Esophagus muscularis mucosa (tissue), 4 donors: ENCODE results near the gene NRIP1. TPM values are rescaled to one million over a fixed set of nuclear protein-coding genes. Genes with fewer than 3 reads are reported as not detected.

Source experiments
- DNase-seq: peaks from one replicate; pipeline ENCODE4 v3.0.0-alpha.2; 2017; ENCODE audit errors: extremely low spot score
- H3K27ac ChIP-seq, 4 donors: fragments of 200-600 bp; sonication (generic); replicated peaks in 1 of 4; 1 replicate in 3 of 4; 2 replicates in 1 of 4; pipeline ENCODE4 v1.5.1; 2016 to 2019; ENCODE audit warnings: mild to moderate bottlenecking in 1 of 4
- H3K27me3 ChIP-seq, 4 donors: fragments of 200-600 bp; sonication (generic); one replicate each; pipeline versions ENCODE4 v1.5.1 to v1.6.0; 2016 to 2019
- H3K36me3 ChIP-seq, 4 donors: fragments of 200-600 bp; sonication (generic); one replicate each; pipeline ENCODE4 v1.5.1; 2016 to 2019
- H3K4me1 ChIP-seq, 4 donors: fragments of 200-600 bp; sonication (generic); one replicate each; pipeline ENCODE4 v1.5.1; 2016 to 2019
- H3K4me3 ChIP-seq, 4 donors: fragments of 200-600 bp; sonication (generic); 1 replicate in 2 of 4; 2 replicates in 2 of 4; pipeline ENCODE4 v1.5.1; 2016 to 2019; ENCODE audit warnings: mild to moderate bottlenecking in 4 of 4, moderate library complexity in 1 of 4
- H3K9me3 ChIP-seq, 4 donors: fragments of 200-600 bp; sonication (generic); 1 replicate in 3 of 4; 2 replicates in 1 of 4; pipeline ENCODE4 v1.5.1; 2016 to 2019
- EP300 ChIP-seq: sonication (generic); formaldehyde crosslinking; IDR thresholded peaks from one replicate; pipeline ENCODE4 v1.6.1; 2017; ENCODE audit warnings: antibody characterized with exemption
- POLR2A ChIP-seq: fragments of 450-650 bp; IDR thresholded peaks from one replicate; pipeline ENCODE4 v1.6.1; 2017; ENCODE audit warnings: antibody characterized with exemption, moderate library complexity, mild to moderate bottlenecking, low read depth
- POLR2AphosphoS5 ChIP-seq, 2 donors: sonication (generic); formaldehyde crosslinking; IDR thresholded peaks; one replicate each; pipeline ENCODE4 v1.6.1; 2017; ENCODE audit warnings: antibody characterized with exemption in 2 of 2
- WGBS: methylation state at CpG from one replicate; pipeline ENCODE4 v1.1.5; 2018; 5-methylcytosine and 5-hydroxymethylcytosine counted together
- intact Hi-C: fragments of 100-400 bp; cut with DNase I; formaldehyde crosslinking; loops from one replicate; pipeline ENCODE4 v1.15.1; 2023
- total RNA-seq, 4 donors: library from RNA; depleted of rRNA; stranded (reverse); fragments of >200 nt; gene quantifications; one replicate each; pipeline versions ENCODE4 v1.1.0 to v1.2.1, GENCODE V29; 2016
- TF ChIP-seq, protein P1 (sequence below), 3 experiments: fragments of 200-600 bp in 2 of 3; fragments of 450-650 bp in 1 of 3; sonication (generic) in 2 of 3; IDR thresholded peaks; one replicate each; pipeline ENCODE4 v1.5.1; 2017 to 2019; ENCODE audit warnings: antibody characterized with exemption in 3 of 3, mild to moderate bottlenecking in 2 of 3, moderate library complexity in 1 of 3

Gene NRIP1
- total RNA-seq, 4 donors from 2014 or later = 21.7 to 33.3 (median 28.5) TPM

DNA sequence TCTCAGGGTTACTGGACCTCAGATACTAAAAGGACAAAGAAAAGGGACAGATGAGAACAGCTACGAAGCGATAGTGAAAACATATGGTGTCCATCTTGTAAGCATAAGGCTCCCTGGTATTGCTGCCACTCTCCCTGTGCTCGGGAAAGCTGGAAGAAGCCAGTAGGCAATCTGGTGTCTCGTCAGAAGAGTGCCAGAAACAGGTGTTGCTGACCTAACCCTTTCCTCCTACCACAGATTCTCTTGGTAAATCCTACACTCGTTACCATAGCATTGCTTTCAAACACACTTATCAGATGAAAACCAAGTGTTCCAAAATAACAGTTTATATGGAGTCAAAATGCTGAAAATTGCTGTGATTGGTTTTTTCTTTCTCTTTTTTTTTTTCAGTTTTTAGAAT is 146.3 kb downstream of the NRIP1 start:
- Histone ChIP-seq H3K4me3 (no peak overlapping the region), H3K36me3 (no peaks in the 10 kb centered on the region), H3K9me3 (no peaks in the 10 kb centered on the region), H3K27me3 (no peaks in the 10 kb centered on the region), H3K27ac (no peak overlapping the region), H3K4me1 (peaks cover 0 to 24% (median 20%) of the 10 kb centered on the region in 4 donors)
- WGBS = 84% methylated on average over 5 of the region's 5 CpGs
- intact Hi-C loops = no loop called here
- DNase-seq = no peak
- TF ChIP-seq POLR2A (no peak), POLR2AphosphoS5 (IDR thresholded peaks at IDR 0.05) (no peak)
- TF ChIP-seq, protein P1, sequence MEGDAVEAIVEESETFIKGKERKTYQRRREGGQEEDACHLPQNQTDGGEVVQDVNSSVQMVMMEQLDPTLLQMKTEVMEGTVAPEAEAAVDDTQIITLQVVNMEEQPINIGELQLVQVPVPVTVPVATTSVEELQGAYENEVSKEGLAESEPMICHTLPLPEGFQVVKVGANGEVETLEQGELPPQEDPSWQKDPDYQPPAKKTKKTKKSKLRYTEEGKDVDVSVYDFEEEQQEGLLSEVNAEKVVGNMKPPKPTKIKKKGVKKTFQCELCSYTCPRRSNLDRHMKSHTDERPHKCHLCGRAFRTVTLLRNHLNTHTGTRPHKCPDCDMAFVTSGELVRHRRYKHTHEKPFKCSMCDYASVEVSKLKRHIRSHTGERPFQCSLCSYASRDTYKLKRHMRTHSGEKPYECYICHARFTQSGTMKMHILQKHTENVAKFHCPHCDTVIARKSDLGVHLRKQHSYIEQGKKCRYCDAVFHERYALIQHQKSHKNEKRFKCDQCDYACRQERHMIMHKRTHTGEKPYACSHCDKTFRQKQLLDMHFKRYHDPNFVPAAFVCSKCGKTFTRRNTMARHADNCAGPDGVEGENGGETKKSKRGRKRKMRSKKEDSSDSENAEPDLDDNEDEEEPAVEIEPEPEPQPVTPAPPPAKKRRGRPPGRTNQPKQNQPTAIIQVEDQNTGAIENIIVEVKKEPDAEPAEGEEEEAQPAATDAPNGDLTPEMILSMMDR (IDR thresholded peaks at IDR 0.05) = no peak

DNA sequence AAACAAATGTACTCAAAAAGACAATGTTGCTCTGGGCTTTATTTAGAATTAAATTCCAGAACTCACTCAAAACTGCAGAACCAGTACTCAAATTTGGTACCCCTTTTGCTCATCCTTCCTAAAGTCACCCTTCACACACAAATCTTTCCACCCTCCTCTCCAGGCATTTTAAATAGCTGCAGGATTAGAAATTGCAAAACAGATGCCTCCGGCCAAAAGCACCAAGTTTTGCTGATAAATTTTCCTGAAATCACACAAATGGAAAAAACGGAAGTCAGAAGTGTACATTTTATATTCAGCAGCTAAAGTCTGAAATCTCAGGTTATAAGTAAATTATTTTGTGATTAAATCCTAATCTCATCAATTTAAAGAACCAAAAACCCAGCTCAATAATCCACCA is 147.0 kb downstream of the NRIP1 start:
- Histone ChIP-seq H3K4me3 (no peak overlapping the region), H3K4me1 (peaks cover 0 to 31% (median 20%) of the 10 kb centered on the region in 4 donors), H3K27ac (no peak overlapping the region), H3K9me3 (no peaks in the 10 kb centered on the region), H3K27me3 (no peaks in the 10 kb centered on the region), H3K36me3 (no peaks in the 10 kb centered on the region)
- DNase-seq = no peak
- intact Hi-C loops = no loop called here
- 79% methylated on average over 2 of the region's 2 CpGs for WGBS
- TF ChIP-seq POLR2A (no peak), EP300 (no peak), POLR2AphosphoS5 (IDR thresholded peaks at IDR 0.05) (no peak)
- TF ChIP-seq, protein P1 (IDR thresholded peaks at IDR 0.05) = no peak

DNA sequence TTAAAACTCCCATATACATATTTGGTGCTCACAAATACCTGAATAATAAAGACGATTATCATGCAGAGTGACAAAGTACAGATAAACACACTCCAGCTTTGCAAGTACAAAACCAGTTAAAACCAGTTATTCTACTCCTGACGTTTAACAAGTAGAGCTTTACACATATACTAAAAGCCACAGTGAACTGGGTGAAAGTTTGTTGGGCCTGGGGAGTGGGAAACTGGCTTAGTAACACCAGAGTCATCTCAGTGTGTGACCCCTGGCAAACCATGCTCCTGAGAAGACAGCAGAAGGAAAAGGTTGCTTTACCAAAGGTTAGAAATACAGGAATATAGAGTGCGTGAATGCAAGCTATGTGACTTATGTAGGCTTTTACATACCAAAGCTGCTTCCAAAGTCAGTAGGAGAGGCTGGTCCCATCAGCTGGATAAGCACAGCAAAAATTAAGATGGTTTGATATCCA is 148.1 kb downstream of the NRIP1 start:
- Histone ChIP-seq H3K9me3 (no peaks in the 10 kb centered on the region), H3K36me3 (no peaks in the 10 kb centered on the region), H3K27ac (peak overlapping the region in 1 of 4 donors; percentile 30), H3K4me1 (peaks cover 0 to 31% (median 21%) of the 10 kb centered on the region in 4 donors), H3K27me3 (no peaks in the 10 kb centered on the region), H3K4me3 (no peak overlapping the region)
- no peak for TF ChIP-seq POLR2AphosphoS5 (IDR thresholded peaks at IDR 0.05)
- TF ChIP-seq, protein P1 (IDR thresholded peaks at IDR 0.05) = no peak
- TF ChIP-seq EP300 = no peak
- TF ChIP-seq POLR2A = no peak
- 65% methylated on average over 3 of the region's 3 CpGs for WGBS
- DNase-seq = no peak
- intact Hi-C loops = no loop called here

DNA sequence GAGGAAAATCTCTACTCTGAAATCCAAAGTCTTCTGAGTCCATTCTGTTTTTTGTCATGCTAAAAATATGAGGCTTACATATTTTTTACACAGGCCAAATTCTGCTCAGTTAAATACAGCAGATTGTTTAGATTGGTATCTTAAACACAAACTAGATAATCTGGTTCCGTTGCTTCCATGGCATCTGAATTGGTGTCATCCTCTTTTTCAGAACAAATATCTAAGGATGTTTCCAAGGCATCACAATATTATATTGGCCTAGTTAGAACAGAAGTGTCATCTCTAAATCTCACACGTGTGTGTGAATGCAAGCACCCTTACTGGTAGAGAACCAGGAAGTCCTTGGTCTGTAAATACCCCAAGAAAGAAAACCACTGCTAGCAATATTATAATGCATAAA is 151.2 kb downstream of the NRIP1 start:
- H3K36me3 ChIP-seq = no peaks in the 10 kb centered on the region
- DNase-seq = no peak
- TF ChIP-seq EP300 = no peak
- TF ChIP-seq POLR2A = no peak
- TF ChIP-seq, protein P1 (IDR thresholded peaks at IDR 0.05) = no peak
- TF ChIP-seq POLR2AphosphoS5 (IDR thresholded peaks at IDR 0.05) = no peak
- peaks cover 0 to 35% (median 22%) of the 10 kb centered on the region in 4 donors for H3K4me1 ChIP-seq
- H3K27me3 ChIP-seq = no peaks in the 10 kb centered on the region
- intact Hi-C loops = no loop called here
- no peak overlapping the region for H3K27ac ChIP-seq
- no peak overlapping the region for H3K4me3 ChIP-seq
- no peaks in the 10 kb centered on the region for H3K9me3 ChIP-seq
- WGBS = 26% methylated on average over 2 of the region's 2 CpGs

DNA sequence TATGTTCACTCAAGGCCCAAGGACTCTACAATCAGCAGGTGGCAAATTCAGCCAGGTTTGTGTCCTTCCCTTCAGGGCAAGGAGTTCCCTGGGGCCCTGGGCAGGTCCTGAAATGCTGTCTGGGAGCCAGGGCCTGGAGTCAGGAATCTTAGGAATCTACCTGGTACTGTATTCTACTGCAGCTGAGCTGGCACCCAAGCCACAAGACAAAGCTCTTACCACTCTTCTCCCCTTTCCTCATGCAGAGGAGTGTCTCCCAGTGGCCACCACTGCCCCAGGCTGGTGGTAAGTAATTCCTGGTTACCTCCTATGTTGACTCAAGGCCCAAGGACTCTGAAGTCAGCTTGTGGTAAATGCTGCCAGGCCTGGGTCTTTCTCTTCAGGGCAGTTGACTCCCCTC is 153.4 kb downstream of the NRIP1 start:
- Histone ChIP-seq H3K4me3 (no peak overlapping the region), H3K9me3 (no peaks in the 10 kb centered on the region), H3K27ac (no peak overlapping the region), H3K4me1 (peaks cover 0 to 26% (median 13%) of the 10 kb centered on the region in 4 donors), H3K27me3 (no peaks in the 10 kb centered on the region), H3K36me3 (no peaks in the 10 kb centered on the region)
- intact Hi-C loops = no loop called here
- TF ChIP-seq POLR2AphosphoS5 (IDR thresholded peaks at IDR 0.05) (no peak), POLR2A (no peak), EP300 (no peak)
- TF ChIP-seq, protein P1 (IDR thresholded peaks at IDR 0.05) = no peak
- DNase-seq = no peak
